Measurements from ENCODE around the gene SPATS2L.

Gene SPATS2L

GRCh38 chr2:200353120-200353519 is 46.6 kb downstream of the SPATS2L start:
- DNase-seq = no peak

- DNase-seq = no peak
These were observed 47.4 kb downstream of the SPATS2L start for GRCh38 chr2:200353874-200354273.

- no peak for DNase-seq
These were observed 48.6 kb downstream of the SPATS2L start for GRCh38 chr2:200354833-200355751.

- DNase-seq = no peak
These were observed 49.8 kb downstream of the SPATS2L start for GRCh38 chr2:200356321-200356720.

GRCh38 chr2:200356857-200357384 is 50.4 kb downstream of the SPATS2L start:
- no peak for DNase-seq

- no peak for DNase-seq
These were observed 51.4 kb downstream of the SPATS2L start for GRCh38 chr2:200357845-200358244.

- DNase-seq = no peak
These were observed 53.1 kb downstream of the SPATS2L start for GRCh38 chr2:200359552-200359951.

GRCh38 chr2:200360364-200360763 is 53.9 kb downstream of the SPATS2L start:
- no peak for DNase-seq

- no peak for DNase-seq
These were observed 55.9 kb downstream of the SPATS2L start for GRCh38 chr2:200362202-200362917.

GRCh38 chr2:200363279-200363678 is 56.8 kb downstream of the SPATS2L start:
- DNase-seq = no peak

- DNase-seq = no peak
These were observed 57.6 kb downstream of the SPATS2L start for GRCh38 chr2:200364142-200364541.

GRCh38 chr2:200364620-200365019 is 58.1 kb downstream of the SPATS2L start:
- no peak for DNase-seq

- DNase-seq = no peak
These were observed 58.7 kb downstream of the SPATS2L start for GRCh38 chr2:200365209-200365608.

- no peak for DNase-seq
These were observed 60.7 kb downstream of the SPATS2L start for GRCh38 chr2:200367155-200367554.

- DNase-seq = no peak
These were observed 63.4 kb downstream of the SPATS2L start for GRCh38 chr2:200369886-200370285.

- DNase-seq = no peak
These were observed 66.7 kb downstream of the SPATS2L start for GRCh38 chr2:200373231-200373630.

GRCh38 chr2:200373973-200374416 is 67.5 kb downstream of the SPATS2L start:
- DNase-seq = peak in 3 of 6 experiments; percentile 27 to 68 (median 57)

GRCh38 chr2:200376513-200377354 is 70.2 kb downstream of the SPATS2L start:
- peak in 2 of 6 experiments; percentile 30 to 36 for DNase-seq

GRCh38 chr2:200377355-200378336 is 71.2 kb downstream of the SPATS2L start:
- DNase-seq = no peak

- no peak for DNase-seq
These were observed 72.3 kb downstream of the SPATS2L start for GRCh38 chr2:200378652-200379290.
